WTC11 (cell line): ENCODE measurements around the gene FASN.

Source experiments
- ATF2 ChIP-seq: sonication (generic); formaldehyde crosslinking; IDR thresholded peaks from 2 replicates; pipeline ENCODE4 v1.8.1; 2022; ENCODE audit warnings: low read depth, missing genetic modification reagents, borderline replicate concordance
- CREB1 ChIP-seq: sonication (generic); formaldehyde crosslinking; IDR thresholded peaks from 2 replicates; pipeline ENCODE4 v1.8.0; 2023; ENCODE audit warnings: mild to moderate bottlenecking, missing genetic modification reagents
- E2F4 ChIP-seq: sonication (generic); formaldehyde crosslinking; IDR thresholded peaks from 2 replicates; pipeline ENCODE4 v1.8.1; 2022; ENCODE audit warnings: low read depth, mild to moderate bottlenecking, moderate library complexity, missing genetic modification reagents, borderline replicate concordance
- JUN ChIP-seq: sonication (generic); formaldehyde crosslinking; IDR thresholded peaks from 2 replicates; pipeline ENCODE4 v1.8.0; 2023; ENCODE audit warnings: mild to moderate bottlenecking, missing genetic modification reagents
- NFYB ChIP-seq: sonication (generic); formaldehyde crosslinking; conservative IDR thresholded peaks from 2 replicates; pipeline ENCODE4 v1.8.0; 2022; ENCODE audit warnings: low read depth, missing genetic modification reagents
- SOX15 ChIP-seq: fragments of 250-450 bp; sonication (Bioruptor Pico); IDR thresholded peaks from 2 replicates; pipeline ENCODE4 v1.9.0; 2021; ENCODE audit warnings: mild to moderate bottlenecking
- USF1 ChIP-seq: sonication (generic); formaldehyde crosslinking; IDR thresholded peaks from 2 replicates; pipeline ENCODE4 v1.8.0; 2022; ENCODE audit warnings: mild to moderate bottlenecking, missing genetic modification reagents
- ZNF138 ChIP-seq: sonication (generic); formaldehyde crosslinking; conservative IDR thresholded peaks from 2 replicates; pipeline ENCODE4 v1.8.1; 2022; ENCODE audit warnings: mild to moderate bottlenecking, moderate library complexity, missing genetic modification reagents
- TF ChIP-seq, protein P1 (sequence below): fragments of 200-600 bp; IDR thresholded peaks from 2 replicates; pipeline ENCODE4 v1.8.0; 2022; ENCODE audit warnings: antibody characterized with exemption
- TF ChIP-seq, protein P2 (sequence below): sonication (generic); formaldehyde crosslinking; conservative IDR thresholded peaks from 2 replicates; pipeline ENCODE4 v1.8.1; 2022; ENCODE audit warnings: mild to moderate bottlenecking, missing genetic modification reagents

GRCh38 chr17:82041144-82041814, 56.8 kb downstream of the FASN start:
- no peak for TF ChIP-seq CREB1
- no peak for TF ChIP-seq SOX15 (CRISPR knock-in tag)
- no peak for TF ChIP-seq NFYB
- TF ChIP-seq ATF2, result no peak
- no peak for TF ChIP-seq ZNF138
- TF ChIP-seq, protein P1, sequence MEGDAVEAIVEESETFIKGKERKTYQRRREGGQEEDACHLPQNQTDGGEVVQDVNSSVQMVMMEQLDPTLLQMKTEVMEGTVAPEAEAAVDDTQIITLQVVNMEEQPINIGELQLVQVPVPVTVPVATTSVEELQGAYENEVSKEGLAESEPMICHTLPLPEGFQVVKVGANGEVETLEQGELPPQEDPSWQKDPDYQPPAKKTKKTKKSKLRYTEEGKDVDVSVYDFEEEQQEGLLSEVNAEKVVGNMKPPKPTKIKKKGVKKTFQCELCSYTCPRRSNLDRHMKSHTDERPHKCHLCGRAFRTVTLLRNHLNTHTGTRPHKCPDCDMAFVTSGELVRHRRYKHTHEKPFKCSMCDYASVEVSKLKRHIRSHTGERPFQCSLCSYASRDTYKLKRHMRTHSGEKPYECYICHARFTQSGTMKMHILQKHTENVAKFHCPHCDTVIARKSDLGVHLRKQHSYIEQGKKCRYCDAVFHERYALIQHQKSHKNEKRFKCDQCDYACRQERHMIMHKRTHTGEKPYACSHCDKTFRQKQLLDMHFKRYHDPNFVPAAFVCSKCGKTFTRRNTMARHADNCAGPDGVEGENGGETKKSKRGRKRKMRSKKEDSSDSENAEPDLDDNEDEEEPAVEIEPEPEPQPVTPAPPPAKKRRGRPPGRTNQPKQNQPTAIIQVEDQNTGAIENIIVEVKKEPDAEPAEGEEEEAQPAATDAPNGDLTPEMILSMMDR, result no peak
- TF ChIP-seq JUN (CRISPR knock-in tag), result no peak
- TF ChIP-seq, protein P2, sequence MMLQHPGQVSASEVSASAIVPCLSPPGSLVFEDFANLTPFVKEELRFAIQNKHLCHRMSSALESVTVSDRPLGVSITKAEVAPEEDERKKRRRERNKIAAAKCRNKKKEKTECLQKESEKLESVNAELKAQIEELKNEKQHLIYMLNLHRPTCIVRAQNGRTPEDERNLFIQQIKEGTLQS, result no peak
- no peak for TF ChIP-seq USF1 (CRISPR knock-in tag)
- no peak for TF ChIP-seq E2F4 (CRISPR knock-in tag)
